RPMI8226 (cell line): Measurements from ENCODE around the gene DIP2C.

Source experiments
- DNase-seq: peaks from one replicate; pipeline ENCODE4 v3.0.0-alpha.2; 2015

DIP2C gene

GRCh38 chr10:251982-252582, 437.4 kb downstream of the DIP2C start:
- no peak for DNase-seq

- DNase-seq: no peak
Measured at GRCh38 chr10:248307-248706, 441.2 kb downstream of the DIP2C start.

GRCh38 chr10:247480-247879, 442.0 kb downstream of the DIP2C start:
- no peak for DNase-seq

DNA sequence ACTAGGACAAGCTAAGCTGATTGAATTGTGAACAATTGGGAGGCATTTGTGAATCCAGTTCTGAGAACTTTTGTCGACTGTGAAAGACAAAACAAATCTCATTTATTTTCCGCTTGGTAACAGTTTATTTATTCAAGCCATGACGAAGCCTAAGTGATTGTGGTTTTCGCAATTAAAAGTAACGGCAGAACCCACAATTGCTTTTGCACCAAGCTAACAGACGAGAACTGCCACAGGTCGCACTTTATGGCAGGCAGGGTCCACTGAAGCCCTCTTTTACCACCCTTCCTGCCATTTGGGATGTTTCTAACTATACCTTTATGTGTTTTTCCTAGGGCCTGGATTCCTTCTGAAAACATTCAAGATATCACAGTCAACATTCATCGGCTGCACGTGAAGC, 443.0 kb downstream of the DIP2C start:
- no peak for DNase-seq

GRCh38 chr10:244227-244626, 445.2 kb downstream of the DIP2C start:
- DNase-seq: no peak

GRCh38 chr10:241966-242643, 447.4 kb downstream of the DIP2C start:
- DNase-seq: no peak

DNA sequence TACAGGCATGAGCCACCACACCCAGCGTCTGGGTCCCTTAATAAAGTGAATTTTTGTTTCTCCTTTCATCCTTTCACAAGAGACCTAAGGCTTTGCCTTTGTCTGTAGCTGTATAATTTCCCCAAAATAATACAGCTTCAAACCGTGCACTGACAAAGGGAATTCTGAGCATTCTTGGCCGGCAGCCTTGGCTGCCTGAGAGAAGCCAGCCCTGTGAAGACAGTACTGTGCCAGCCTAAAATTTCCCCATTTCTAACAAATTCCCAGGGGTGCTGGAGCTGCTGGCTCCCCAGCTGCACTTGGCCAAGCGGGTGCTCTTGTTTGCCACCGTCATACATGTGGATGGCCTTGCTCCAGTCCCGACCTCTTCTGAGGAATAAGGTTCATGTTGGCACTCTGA, 448.0 kb downstream of the DIP2C start:
- DNase-seq: no peak

- no peak for DNase-seq
Measured at GRCh38 chr10:239109-239508, 450.4 kb downstream of the DIP2C start.

DNA sequence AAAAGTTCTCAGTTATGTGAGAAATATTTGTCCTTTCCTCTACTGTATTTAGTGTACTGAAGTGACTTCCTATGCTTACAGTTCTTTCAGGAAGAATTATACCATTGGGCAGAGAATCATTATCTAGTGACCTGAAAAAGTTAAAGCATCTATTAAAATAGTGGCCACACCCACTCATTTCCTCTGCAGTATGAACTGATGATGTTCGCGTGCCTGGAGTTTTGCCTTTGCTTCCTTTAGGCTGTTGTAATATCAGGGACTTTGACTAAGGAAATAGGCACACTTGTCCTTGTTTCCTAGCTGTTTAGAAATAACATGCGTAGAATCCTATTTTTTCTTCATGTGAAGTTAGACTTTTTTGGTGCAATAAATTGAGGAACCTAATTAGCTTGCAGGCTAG, 453.6 kb downstream of the DIP2C start:
- no peak for DNase-seq

DNA sequence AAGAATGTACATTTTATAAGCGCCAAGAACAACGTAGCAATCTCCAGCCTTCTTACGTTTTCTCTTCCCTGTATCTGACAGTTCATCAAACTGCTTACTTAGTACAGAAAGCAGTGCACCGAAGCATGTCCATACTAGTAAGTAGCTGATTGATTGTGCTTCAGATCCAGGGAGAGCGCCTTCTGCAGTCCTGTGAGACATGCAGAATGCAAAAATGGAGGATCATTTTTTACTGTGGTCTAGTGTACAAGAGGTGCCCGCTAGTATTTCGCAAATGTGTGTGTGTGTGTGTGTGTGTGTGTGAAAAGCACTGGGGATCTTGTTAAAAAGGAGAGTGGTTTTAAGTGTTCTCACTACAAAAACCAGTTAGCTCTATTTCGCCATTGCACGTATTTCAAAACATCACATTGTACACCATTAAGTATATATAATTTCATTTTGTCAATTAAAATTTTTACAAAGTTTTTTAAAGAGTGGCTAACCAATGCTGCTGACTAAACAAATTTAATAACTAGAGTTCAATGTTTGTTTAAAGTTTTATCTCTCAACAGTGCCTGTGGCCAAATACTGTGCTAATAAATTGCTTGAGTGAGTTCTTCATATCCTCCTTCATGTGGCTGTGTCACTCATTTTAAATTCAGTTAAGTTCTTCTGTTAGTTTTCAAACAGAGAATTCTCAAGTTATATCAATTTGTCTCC, 454.6 kb downstream of the DIP2C start:
- DNase-seq: no peak

DNA sequence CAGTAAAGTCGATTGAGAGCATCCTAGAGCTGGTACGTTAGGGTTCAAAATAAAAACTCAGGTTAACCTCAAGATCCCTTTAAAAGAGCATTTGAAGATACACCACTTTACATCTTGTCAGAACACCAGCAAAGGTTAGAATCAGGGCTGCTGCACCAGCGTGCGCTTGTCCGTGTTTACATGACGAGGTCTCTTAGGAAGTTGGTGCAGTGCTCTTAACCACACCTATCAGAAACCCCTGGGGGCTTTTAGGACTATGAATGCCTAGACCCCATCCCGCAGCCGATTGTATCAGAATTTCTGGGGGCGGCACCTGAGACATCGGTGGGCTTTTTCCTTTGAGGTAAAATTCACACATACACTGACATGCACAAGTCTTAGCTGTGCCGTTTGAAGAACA, 456.6 kb downstream of the DIP2C start:
- DNase-seq: no peak

DNA sequence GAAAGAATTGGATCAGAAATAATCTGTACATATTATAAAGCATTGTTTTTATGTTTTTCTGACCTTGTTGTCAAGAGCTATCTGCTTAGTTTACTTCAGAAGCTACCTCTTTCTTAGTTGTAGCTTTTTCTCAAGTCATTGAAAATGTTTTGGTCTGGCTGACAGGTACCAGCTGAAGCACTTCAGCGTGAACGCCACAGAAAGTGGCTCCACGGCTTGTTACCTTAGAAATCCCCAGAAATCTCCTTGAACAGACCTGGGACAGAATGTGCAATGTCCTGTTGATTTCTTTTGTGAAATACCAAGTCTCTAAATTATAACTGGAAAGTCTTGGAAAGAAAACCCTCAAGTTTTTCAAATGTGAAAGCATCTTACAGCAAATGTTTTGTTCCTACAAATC, 457.4 kb downstream of the DIP2C start:
- no peak for DNase-seq

DNA sequence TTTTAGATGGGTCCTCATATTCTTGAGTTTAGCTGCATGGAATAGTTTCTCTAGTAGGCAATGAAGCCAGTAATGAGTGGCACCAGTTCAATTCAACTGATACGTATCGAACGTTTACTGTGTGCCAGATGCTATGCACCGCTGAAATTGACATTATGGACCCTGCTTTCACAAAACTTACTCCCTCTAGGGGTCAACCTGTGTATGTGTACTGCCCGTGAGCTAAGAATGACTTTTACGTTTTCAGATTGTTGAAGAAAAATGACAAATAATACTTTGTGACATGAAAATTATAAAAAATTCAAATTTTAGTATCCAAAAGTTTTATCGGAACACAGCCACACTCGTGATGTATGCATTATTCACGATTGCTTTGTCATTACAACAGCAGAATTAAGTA, 458.7 kb downstream of the DIP2C start:
- no peak for DNase-seq

DNA sequence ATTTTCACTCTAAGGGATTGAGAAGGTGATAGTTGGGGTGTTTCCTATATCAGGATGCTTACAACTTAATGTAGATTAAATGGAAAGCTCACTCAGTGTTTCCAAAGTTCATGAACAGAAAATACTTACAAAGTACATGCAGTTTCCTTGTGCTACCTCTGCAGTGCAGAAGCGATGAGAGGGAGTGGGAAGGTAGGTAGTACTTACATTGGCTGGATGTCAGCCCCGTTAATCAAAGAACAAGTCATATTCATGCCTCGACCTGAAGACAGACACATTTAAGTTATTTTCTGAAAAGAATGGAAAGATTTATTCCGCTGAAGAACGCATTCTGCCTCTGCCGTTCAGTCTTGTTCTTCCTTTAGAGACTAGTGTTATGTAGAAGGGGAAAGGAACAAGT, 461.1 kb downstream of the DIP2C start:
- no peak for DNase-seq

DNA sequence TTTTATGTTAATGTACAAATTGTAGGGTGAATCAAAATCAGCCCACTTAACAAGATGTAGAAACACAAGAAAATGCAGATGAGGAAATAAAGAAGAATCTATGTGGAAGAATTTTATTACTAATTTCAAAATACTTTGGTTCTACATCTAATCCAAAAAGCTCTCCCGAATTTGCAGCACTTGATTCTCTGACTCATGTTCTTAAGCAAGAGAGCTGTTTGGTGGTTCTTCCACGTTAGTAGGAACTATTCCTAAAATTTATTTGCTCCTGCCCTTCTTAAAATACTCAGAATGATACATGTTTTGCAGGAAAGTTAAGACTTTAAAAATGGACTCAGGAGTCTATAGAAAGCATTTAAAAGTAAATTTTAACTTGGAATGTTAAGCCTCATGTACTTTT, 462.5 kb downstream of the DIP2C start:
- no peak for DNase-seq

GRCh38 chr10:226018-226417, 463.4 kb downstream of the DIP2C start:
- no peak for DNase-seq

- peak; percentile 70 for DNase-seq
Measured at GRCh38 chr10:224571-224970, 464.9 kb downstream of the DIP2C start.
